T-helper 1 cell treated with Interleukin-12 subunit alpha and Interleukin-12 subunit beta and Interleukin-4 antibody, amounts not matched to agents 30 μg/mL and 1 μg/mL, for 36 hours (primary cell): Measurements from ENCODE around the gene KCNAB1.
"Not testable (repeated sequence)": the region's sequence is repeated elsewhere in the genome, so short reads cannot be mapped to it uniquely, and the experiment has no call there.

Experiments
- H3K27ac Mint-ChIP-seq: one replicate; pipeline ENCODE4 v1.8.0; 2021; ENCODE audit warnings: mild to moderate bottlenecking, mixed read lengths
- H3K27me3 Mint-ChIP-seq: one replicate; pipeline ENCODE4 v1.8.0; 2021; ENCODE audit warnings: low read depth, mixed read lengths
- H3K36me3 Mint-ChIP-seq: one replicate; pipeline ENCODE4 v1.8.0; 2021; ENCODE audit warnings: low read depth, mixed read lengths
- H3K4me1 Mint-ChIP-seq: one replicate; pipeline ENCODE4 v1.8.0; 2021; ENCODE audit warnings: low read depth, mixed read lengths
- H3K4me3 Mint-ChIP-seq: one replicate; pipeline ENCODE4 v1.8.0; 2021; ENCODE audit warnings: mild to moderate bottlenecking, moderate library complexity, mixed read lengths
- H3K9me3 Mint-ChIP-seq: one replicate; pipeline ENCODE4 v1.8.0; 2021; ENCODE audit warnings: mixed read lengths

KCNAB1 gene

GRCh38 chr3:156176629-156177210 is 56.3 kb downstream of the KCNAB1 start:
- H3K27me3 Mint-ChIP-seq, result no peaks in the 10 kb centered on the region
- no peak overlapping the region for H3K27ac Mint-ChIP-seq
- H3K36me3 Mint-ChIP-seq, result no peaks in the 10 kb centered on the region
- H3K4me1 Mint-ChIP-seq, result no peaks in the 10 kb centered on the region
- no peaks in the 10 kb centered on the region for H3K9me3 Mint-ChIP-seq
- H3K4me3 Mint-ChIP-seq, result no peak overlapping the region

DNA sequence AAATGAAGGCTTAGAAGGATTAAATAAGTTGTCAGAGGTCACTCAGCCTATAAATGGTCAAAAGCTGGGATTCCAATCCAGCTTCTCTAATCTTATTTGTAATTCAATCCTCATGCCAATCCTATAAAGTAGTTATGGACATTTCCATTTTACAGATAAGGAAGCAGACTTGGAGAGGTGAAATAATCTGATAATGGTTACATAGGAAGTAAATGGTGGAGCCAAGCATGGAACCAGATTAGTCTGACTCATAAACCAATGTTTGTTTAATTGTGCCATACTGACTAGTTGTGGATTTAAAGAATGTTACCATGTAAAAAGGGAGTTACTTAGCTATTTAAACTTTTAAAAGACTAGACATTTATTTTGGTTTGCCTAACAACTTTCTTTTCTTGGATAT is 59.7 kb downstream of the KCNAB1 start:
- Mint-ChIP-seq H3K4me1 (no peaks in the 10 kb centered on the region), H3K27me3 (no peaks in the 10 kb centered on the region), H3K27ac (no peak overlapping the region), H3K36me3 (no peaks in the 10 kb centered on the region), H3K4me3 (no peak overlapping the region), H3K9me3 (no peaks in the 10 kb centered on the region)

DNA sequence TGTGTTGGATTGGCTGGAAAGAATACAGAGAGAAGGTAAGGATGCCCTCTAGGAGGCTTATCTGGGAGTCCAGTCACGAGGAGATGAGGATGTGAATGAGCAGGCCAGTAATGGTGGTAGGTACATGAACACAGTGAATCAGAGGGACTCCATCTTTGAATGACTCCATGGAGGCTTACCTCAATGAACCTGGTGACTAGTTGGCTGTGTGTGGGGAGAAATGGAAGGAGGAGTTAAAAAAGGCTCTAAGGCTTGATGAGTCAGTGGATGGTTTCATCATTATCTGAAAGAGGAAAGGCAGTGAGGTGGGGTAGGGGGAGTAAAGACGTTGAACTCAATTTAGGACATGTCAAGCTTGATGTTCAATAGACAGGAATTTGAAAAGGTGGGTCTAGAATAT is 61.1 kb downstream of the KCNAB1 start:
- H3K27me3 Mint-ChIP-seq, result no peaks in the 10 kb centered on the region
- H3K36me3 Mint-ChIP-seq, result no peaks in the 10 kb centered on the region
- H3K4me1 Mint-ChIP-seq, result no peaks in the 10 kb centered on the region
- H3K4me3 Mint-ChIP-seq, result no peak overlapping the region
- no peaks in the 10 kb centered on the region for H3K9me3 Mint-ChIP-seq
- H3K27ac Mint-ChIP-seq, result no peak overlapping the region

DNA sequence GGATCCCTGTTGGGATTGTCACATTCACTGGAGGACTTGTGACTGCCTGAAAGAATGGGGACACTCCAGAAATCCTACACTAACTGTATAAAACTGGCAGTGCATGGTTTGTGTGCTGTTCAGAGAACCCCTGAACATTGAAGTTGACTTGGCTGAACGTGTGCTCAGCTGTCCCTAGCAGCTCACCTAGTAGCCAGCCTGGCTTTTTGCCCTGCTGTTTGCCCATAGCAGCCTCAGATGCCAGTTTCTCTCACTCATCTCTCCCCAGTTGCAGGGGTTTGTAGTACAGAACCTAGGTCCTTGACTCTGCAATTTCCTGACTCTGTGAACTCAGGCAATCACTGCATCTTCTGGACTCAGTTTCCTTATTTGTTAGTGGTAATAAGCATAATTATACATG is 63.0 kb downstream of the KCNAB1 start:
- Mint-ChIP-seq H3K36me3 (no peaks in the 10 kb centered on the region), H3K4me3 (no peak overlapping the region), H3K4me1 (no peaks in the 10 kb centered on the region), H3K27me3 (peaks cover 9% of the 10 kb centered on the region), H3K9me3 (no peaks in the 10 kb centered on the region), H3K27ac (no peak overlapping the region)

DNA sequence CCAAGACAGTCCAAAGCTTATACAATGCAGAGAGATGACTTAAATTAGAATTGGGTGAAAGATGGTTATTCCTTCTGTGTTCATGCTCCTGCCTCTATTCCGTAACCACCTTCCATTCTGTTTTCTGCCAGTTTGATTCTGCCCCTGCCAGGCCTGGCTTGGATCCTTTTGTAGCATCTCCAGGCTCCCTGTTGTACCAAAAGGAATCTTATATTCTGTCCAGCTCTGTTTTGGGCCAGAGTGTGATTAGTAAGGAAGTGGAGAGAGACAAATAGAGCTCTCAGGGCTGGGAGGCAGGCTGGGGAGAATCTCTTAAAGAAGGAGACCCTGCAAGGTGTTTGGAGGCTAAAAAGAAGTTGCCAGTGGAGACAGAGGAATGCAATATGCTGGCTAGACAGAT is 63.8 kb downstream of the KCNAB1 start:
- H3K9me3 Mint-ChIP-seq, result no peaks in the 10 kb centered on the region
- H3K27ac Mint-ChIP-seq, result no peak overlapping the region
- no peaks in the 10 kb centered on the region for H3K36me3 Mint-ChIP-seq
- peaks cover 9% of the 10 kb centered on the region for H3K27me3 Mint-ChIP-seq
- H3K4me3 Mint-ChIP-seq, result no peak overlapping the region
- H3K4me1 Mint-ChIP-seq, result no peaks in the 10 kb centered on the region

- Mint-ChIP-seq H3K27ac (no peak overlapping the region), H3K36me3 (no peaks in the 10 kb centered on the region), H3K4me3 (no peak overlapping the region), H3K27me3 (peaks cover 13% of the 10 kb centered on the region), H3K9me3 (no peaks in the 10 kb centered on the region), H3K4me1 (no peaks in the 10 kb centered on the region)
These were observed 66.9 kb downstream of the KCNAB1 start for GRCh38 chr3:156187146-156187769.

DNA sequence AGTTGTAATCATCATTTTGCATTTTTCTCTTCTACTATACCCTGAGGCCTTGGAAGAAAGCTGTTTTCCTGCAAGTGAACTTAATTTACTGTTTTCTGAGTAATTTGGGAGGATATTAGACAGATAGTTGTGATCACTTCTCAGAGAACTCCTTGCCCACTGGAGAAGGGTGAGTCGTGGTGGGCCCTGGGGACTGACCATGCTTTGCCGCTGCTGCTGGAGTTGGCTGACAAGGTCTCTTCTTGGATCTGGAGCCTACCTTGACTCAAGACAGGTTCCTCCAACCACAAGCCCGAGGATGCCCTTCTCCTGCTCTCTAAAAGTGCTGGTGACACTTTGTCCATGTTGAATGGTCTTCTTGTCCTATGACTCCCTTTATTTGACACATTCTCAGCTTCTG is 68.4 kb downstream of the KCNAB1 start:
- H3K27ac Mint-ChIP-seq, result no peak overlapping the region
- no peaks in the 10 kb centered on the region for H3K9me3 Mint-ChIP-seq
- H3K27me3 Mint-ChIP-seq, result peaks cover 13% of the 10 kb centered on the region
- no peak overlapping the region for H3K4me3 Mint-ChIP-seq
- H3K36me3 Mint-ChIP-seq, result no peaks in the 10 kb centered on the region
- H3K4me1 Mint-ChIP-seq, result no peaks in the 10 kb centered on the region

GRCh38 chr3:156189927-156190326 is 69.5 kb downstream of the KCNAB1 start:
- Mint-ChIP-seq H3K4me3 (no peak overlapping the region), H3K36me3 (no peaks in the 10 kb centered on the region), H3K27me3 (peaks cover 13% of the 10 kb centered on the region), H3K4me1 (no peaks in the 10 kb centered on the region), H3K27ac (no peak overlapping the region), H3K9me3 (no peaks in the 10 kb centered on the region)

DNA sequence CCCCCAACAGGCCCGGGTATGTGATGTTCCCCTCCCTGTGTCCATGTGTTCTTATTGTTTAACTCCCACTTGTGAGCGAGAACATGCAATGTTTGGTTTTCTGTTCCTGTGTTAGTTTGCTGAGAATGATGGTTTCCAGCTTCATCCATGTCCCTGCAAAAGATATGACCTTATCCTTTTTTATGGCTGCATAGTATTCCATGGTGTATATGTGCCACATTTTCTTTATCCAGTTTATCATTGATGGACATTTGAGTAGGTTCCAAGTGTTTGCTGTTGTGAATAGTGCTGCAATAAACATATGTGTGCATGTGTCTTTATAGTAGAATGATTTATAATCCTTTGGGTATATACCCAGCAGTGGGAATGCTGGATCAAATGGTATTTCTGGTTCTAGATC is 74.6 kb downstream of the KCNAB1 start:
- not testable (repeated sequence) for H3K27me3 Mint-ChIP-seq, H3K9me3 Mint-ChIP-seq, H3K27ac Mint-ChIP-seq, H3K4me3 Mint-ChIP-seq, H3K36me3 Mint-ChIP-seq, H3K4me1 Mint-ChIP-seq

DNA sequence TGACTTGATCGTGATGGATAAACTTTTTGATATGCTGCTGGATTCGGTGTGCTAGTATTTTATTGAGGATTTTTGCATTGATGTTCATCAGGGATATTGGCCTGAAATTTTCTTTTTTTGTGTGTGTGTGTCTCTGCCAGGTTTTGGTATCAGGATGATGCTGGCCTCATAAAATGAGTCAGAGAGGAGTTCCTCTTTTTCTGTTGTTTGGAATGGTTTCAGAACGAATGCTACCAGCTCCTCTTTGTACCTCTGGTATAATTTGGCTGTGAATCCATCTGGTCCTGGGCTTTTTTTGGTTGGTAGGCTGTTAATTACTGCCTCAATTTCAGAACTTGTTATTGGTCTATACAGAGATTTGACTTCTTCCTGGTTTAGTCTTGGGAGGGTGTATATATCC is 76.8 kb downstream of the KCNAB1 start:
- H3K4me3 Mint-ChIP-seq, H3K36me3 Mint-ChIP-seq, H3K9me3 Mint-ChIP-seq, H3K4me1 Mint-ChIP-seq, H3K27me3 Mint-ChIP-seq, H3K27ac Mint-ChIP-seq: not testable (repeated sequence)

DNA sequence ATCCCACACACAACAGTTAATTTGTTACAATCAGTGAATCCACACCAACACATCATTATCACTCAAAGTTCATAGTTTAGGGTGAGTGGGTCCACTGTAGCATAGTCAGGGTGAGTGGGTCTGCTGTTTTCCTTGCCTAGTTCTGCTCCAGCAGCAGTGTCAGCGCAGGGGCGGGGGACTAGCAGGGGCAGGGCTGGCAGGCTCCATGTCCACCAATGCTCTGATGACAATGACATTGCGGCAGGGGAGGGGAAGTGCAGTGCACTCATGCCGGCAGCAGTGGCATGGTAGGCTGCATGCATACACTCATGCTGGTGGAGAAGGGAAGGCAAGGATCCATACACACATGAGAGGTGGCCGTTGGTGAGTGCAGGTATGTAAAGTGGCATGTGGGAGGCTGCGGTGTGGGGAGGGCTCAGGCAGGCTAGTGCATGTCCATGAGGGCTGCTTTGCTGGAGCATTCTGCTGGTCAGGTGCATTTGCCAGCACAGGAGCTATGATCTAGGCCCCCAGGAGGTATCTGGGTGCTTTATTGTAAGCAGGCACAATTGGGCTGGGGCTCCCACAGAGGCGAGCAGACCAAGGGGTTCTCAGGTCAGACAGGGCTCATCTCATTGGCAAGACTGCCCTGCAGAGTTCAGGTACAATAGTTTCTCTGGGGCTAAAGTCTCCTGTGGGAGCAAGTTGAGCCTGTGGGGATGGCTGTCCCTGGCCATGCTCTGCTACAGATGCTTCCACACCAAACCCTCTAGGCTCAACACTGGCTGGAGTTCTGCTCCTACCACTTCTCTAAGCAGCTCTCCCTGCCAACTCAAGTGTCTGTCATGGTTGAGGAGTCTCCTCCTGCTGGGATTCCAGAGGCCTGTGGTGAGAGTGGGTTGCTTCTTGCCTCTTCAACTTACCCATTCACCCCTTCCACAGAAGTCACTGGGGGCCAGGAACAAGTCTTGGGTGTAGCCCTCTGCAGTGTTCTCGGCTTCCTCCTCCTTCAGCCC is 81.3 kb downstream of the KCNAB1 start:
- H3K27me3 Mint-ChIP-seq, result peaks cover 17% of the 10 kb centered on the region
- no peaks in the 10 kb centered on the region for H3K9me3 Mint-ChIP-seq
- H3K27ac Mint-ChIP-seq, result no peak overlapping the region
- no peaks in the 10 kb centered on the region for H3K36me3 Mint-ChIP-seq
- no peaks in the 10 kb centered on the region for H3K4me1 Mint-ChIP-seq
- no peak overlapping the region for H3K4me3 Mint-ChIP-seq

- H3K4me1 Mint-ChIP-seq, result no peaks in the 10 kb centered on the region
- H3K27ac Mint-ChIP-seq, result no peak overlapping the region
- peaks cover 26% of the 10 kb centered on the region for H3K27me3 Mint-ChIP-seq
- no peaks in the 10 kb centered on the region for H3K9me3 Mint-ChIP-seq
- no peak overlapping the region for H3K4me3 Mint-ChIP-seq
- no peaks in the 10 kb centered on the region for H3K36me3 Mint-ChIP-seq
These were observed 85.8 kb downstream of the KCNAB1 start for GRCh38 chr3:156206157-156206556.

DNA sequence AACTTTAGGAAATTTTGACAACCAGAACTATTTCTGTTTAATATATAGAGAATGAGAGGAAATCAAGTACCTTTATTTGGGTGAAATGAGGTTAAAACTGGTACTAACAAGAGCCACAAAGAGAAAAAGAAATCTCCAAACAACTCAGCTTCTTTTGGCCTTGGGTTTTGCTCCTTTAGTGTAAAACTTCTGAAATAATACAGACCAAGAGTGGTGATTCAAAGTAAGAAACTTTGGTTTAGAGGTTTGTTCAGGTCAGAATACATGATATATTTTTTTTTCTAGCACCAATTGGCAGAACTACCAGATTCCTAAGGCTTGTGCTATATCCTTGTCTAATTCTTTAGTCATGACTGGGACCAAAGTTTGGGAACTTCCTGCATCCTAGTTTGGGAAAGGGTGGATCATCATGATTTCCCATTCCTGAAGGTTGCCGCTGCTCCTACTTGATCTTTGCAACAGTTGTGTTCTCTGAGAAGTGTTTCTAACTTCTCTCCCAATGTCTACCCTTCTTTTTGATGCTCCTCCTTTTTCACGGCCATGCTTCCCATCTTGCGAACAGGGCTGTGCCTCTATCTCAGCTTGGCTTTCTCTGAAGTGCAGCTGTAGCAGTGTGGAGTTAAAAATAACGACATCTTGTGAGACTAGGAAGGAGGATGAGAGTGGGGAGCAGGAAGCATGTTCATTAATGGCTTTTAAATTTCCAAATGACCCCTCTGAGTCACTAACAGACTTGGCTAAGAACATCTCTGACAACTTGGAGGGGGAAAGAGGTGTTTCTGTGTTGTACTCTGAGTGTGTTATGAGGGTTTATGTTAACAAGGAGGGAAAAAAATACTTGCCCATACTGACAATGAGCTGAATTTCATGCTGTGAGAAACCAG is 87.7 kb downstream of the KCNAB1 start:
- no peak overlapping the region for H3K27ac Mint-ChIP-seq
- no peaks in the 10 kb centered on the region for H3K36me3 Mint-ChIP-seq
- peaks cover 33% of the 10 kb centered on the region for H3K27me3 Mint-ChIP-seq
- no peaks in the 10 kb centered on the region for H3K4me1 Mint-ChIP-seq
- no peak overlapping the region for H3K4me3 Mint-ChIP-seq
- no peaks in the 10 kb centered on the region for H3K9me3 Mint-ChIP-seq

- H3K27me3 Mint-ChIP-seq, result peaks cover 30% of the 10 kb centered on the region
- no peak overlapping the region for H3K4me3 Mint-ChIP-seq
- no peaks in the 10 kb centered on the region for H3K9me3 Mint-ChIP-seq
- no peaks in the 10 kb centered on the region for H3K4me1 Mint-ChIP-seq
- no peak overlapping the region for H3K27ac Mint-ChIP-seq
- no peaks in the 10 kb centered on the region for H3K36me3 Mint-ChIP-seq
These were observed 89.4 kb downstream of the KCNAB1 start for GRCh38 chr3:156209631-156210335.
